ENCODE measurements around the gene COL1A2.

- TF ChIP-seq POLR2A (IDR thresholded peaks at IDR 0.05; ENCODE audit: low read depth, low read length) (no peak), POLR2AphosphoS5 (IDR thresholded peaks at IDR 0.05; ENCODE audit: low read depth, low read length) (no peak)
These were observed at the start of gene COL1A2 for GRCh38 chr7:94394437-94395140.
